Activated T-helper 2 cell treated with anti-CD3 and anti-CD28 coated beads, Interferon-gamma antibody, Interleukin-2, Interleukin-4, amounts not matched to agents 10 μg/mL and 5 μg/mL and 100 μg/mL, durations not matched to agents 14 hours and 24 hours and 36 hours (primary cell): ENCODE measurements around the gene SLC25A1. TPM values are rescaled to one million over a fixed set of nuclear protein-coding genes. Genes with fewer than 3 reads are reported as not detected.

Experiments
- DNase-seq: peaks from one replicate; pipeline ENCODE4 v3.0.0; 2021; ENCODE audit warnings: low spot score
- H3K27ac Mint-ChIP-seq: one replicate; pipeline ENCODE4 v1.8.0; 2021; ENCODE audit warnings: mixed read lengths
- H3K27me3 Mint-ChIP-seq: one replicate; pipeline ENCODE4 v1.8.0; 2021; ENCODE audit warnings: low read depth, mixed read lengths
- H3K36me3 Mint-ChIP-seq: one replicate; pipeline ENCODE4 v1.8.0; 2021; ENCODE audit warnings: low read depth, mixed read lengths
- H3K4me1 Mint-ChIP-seq: one replicate; pipeline ENCODE4 v1.8.0; 2021; ENCODE audit warnings: low read depth, mixed read lengths
- H3K4me3 Mint-ChIP-seq: one replicate; pipeline ENCODE4 v1.8.0; 2021; ENCODE audit warnings: low read depth, mild to moderate bottlenecking, moderate library complexity, mixed read lengths
- H3K9me3 Mint-ChIP-seq: one replicate; pipeline ENCODE4 v1.8.0; 2021; ENCODE audit warnings: mixed read lengths
- intact Hi-C: fragments of 100-400 bp; cut with micrococcal nuclease; formaldehyde crosslinking; loops from one replicate; pipeline ENCODE4 v1.15.1; 2023
- total RNA-seq: library from RNA; stranded (reverse); gene quantifications from 2 replicates; pipeline ENCODE4 v1.2.3, GENCODE V29; 2022

Gene SLC25A1
- total RNA-seq, 1 donor from 2014 or later, result 52.0 TPM

DNA sequence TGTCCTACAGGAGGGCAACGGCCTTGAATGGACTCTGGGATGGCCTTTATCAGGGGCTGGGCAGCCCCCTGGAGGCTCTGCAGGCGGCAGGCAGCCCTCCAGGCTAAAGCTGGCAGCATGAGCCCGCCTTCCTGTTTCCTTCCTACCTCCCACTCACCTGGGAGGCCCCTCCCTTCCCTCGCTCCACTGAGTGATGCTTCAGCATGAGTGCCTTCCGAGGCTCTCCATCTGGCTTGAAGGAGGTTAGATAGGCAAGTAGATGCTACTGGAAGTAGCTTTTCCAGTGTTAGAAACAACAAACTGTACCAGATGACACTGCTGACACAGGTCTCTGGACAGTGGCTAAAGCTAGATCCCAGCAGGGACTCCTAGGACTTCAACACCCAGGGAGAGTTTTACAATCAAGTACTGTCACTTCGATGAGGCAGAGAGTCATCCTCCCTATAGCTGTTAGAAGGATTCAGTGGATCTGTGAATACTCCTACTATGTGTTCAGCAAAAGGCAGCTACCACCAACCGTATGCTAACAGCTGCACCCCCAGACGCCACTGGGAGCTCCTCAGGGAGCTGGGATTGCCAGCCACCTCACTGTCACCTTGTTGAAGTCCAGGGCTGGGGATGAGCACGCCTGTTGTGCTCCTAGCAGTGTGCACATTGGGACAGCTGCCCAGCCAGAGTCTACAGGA, 4.1 kb upstream of the SLC25A1 start:
- intact Hi-C loops, result no loop called here
- DNase-seq, result no peak
- H3K27ac Mint-ChIP-seq, result no peak overlapping the region
- H3K9me3 Mint-ChIP-seq, result no peaks in the 10 kb centered on the region
- H3K36me3 Mint-ChIP-seq, result no peaks in the 10 kb centered on the region
- no peak overlapping the region for H3K4me3 Mint-ChIP-seq
- peaks cover 17% of the 10 kb centered on the region for H3K4me1 Mint-ChIP-seq
- no peaks in the 10 kb centered on the region for H3K27me3 Mint-ChIP-seq

DNA sequence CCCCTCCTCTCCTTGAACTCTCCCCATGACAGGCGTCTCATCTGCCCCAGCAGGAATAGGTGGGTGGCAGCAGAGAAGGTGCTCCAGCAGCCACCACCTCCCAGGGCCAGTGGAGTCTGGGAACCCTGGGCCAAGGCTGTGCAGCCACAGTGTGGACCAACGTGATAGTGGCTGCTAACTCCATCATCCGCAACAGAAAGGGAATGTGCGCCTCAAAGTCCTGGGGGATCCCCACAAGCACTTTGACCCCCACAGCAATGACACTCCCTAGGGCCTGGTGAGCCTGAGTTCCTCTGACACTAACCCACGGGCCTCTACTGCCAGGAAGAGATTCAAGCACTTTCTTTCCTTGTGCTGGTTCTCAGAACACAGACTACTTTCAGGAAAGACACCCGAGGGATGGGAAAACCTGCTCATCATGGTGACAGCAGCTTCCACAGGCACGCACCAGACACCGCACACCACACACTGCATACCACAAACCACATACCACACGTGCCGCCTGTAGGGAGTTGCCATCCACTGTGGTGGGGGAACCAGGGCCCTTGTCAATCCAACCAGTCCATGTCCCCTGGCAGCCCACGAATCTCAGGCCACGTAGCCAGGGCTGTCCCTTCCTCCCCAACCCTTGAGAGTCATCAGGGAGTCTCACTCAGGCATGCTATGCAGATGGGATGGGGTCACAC, 3.4 kb upstream of the SLC25A1 start:
- H3K36me3 Mint-ChIP-seq, result no peaks in the 10 kb centered on the region
- no peak for DNase-seq
- H3K4me1 Mint-ChIP-seq, result peaks cover 18% of the 10 kb centered on the region
- intact Hi-C loops, result no loop called here
- no peak overlapping the region for H3K4me3 Mint-ChIP-seq
- H3K27ac Mint-ChIP-seq, result no peak overlapping the region
- no peaks in the 10 kb centered on the region for H3K27me3 Mint-ChIP-seq
- no peaks in the 10 kb centered on the region for H3K9me3 Mint-ChIP-seq

GRCh38 chr22:19180740-19181410, 2.3 kb upstream of the SLC25A1 start:
- Mint-ChIP-seq H3K4me3 (no peak overlapping the region), H3K4me1 (peaks cover 18% of the 10 kb centered on the region), H3K27me3 (no peaks in the 10 kb centered on the region), H3K36me3 (peaks cover 3% of the 10 kb centered on the region), H3K9me3 (no peaks in the 10 kb centered on the region), H3K27ac (no peak overlapping the region)
- intact Hi-C loops, result no loop called here
- DNase-seq, result no peak

DNA sequence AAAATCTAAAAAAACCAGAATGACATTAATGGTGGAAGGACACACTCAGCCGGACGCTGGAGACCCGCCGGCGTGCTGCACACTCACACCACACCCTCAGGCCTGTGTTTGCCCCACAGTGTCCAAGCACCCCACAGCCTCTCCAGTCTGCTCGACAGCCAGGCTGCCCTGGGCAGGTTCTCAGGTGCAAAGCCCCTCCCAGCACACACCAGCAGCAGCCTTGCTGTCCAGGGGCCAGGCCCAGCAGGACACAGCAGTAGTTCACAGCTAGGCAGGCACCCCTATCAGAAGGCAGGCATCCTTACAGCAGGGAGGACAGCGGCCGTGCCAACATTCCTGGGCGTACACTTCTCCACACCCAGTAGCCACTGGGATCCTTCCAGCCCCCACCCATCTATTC, 1.7 kb upstream of the SLC25A1 start:
- no peak overlapping the region for H3K27ac Mint-ChIP-seq
- intact Hi-C loops, result no loop called here
- peaks cover 18% of the 10 kb centered on the region for H3K4me1 Mint-ChIP-seq
- DNase-seq, result no peak
- no peaks in the 10 kb centered on the region for H3K27me3 Mint-ChIP-seq
- no peak overlapping the region for H3K4me3 Mint-ChIP-seq
- H3K9me3 Mint-ChIP-seq, result no peaks in the 10 kb centered on the region
- peaks cover 6% of the 10 kb centered on the region for H3K36me3 Mint-ChIP-seq

DNA sequence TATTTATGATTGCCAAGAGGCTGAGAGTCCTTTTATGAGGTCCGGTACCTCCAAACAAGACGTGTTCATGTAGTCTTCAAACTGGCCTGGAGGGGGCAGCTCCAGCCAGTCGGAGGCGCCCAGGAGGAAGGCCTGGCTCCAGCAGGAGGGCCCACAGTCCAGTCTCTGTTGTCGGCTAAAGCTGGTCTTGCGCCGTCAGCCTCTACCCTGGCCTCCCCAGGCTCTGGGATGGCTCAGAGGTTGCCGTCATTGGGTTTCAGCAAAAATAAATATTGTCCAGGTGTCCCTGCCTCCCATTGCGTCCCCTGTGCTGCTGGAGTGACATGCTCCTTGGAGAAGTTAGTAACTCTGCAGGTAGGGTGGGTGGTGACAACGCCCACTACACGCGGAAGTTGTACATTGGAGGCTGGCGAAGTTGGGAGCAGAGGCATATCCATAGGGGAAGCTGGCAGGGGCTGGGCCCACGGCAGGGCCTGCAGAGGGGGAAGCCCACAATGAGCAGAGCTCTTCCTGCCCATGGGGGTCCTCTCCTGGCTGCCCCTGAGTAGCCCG, 1.0 kb upstream of the SLC25A1 start:
- no peaks in the 10 kb centered on the region for H3K9me3 Mint-ChIP-seq
- H3K4me1 Mint-ChIP-seq, result peaks cover 18% of the 10 kb centered on the region
- intact Hi-C loops, result loop anchor here (2.0 kb wide), 3 partner anchors 35 to 299 kb away; partner anchors contain the start of genes CDC45, CLTCL1, ESS2 and UFD1
- DNase-seq, result peak; percentile 48
- H3K27me3 Mint-ChIP-seq, result no peaks in the 10 kb centered on the region
- peaks cover 6% of the 10 kb centered on the region for H3K36me3 Mint-ChIP-seq
- H3K4me3 Mint-ChIP-seq, result peak overlapping the region; percentile 79
- peak overlapping the region; percentile 58 for H3K27ac Mint-ChIP-seq

- no peaks in the 10 kb centered on the region for H3K27me3 Mint-ChIP-seq
- H3K27ac Mint-ChIP-seq, result no peak overlapping the region
- H3K4me1 Mint-ChIP-seq, result peaks cover 22% of the 10 kb centered on the region
- no peaks in the 10 kb centered on the region for H3K9me3 Mint-ChIP-seq
- H3K36me3 Mint-ChIP-seq, result peaks cover 9% of the 10 kb centered on the region
- intact Hi-C loops, result loop anchor here (2.0 kb wide), 3 partner anchors 33 to 301 kb away; partner anchors contain the start of genes CDC45, CLTCL1, ESS2 and UFD1
- H3K4me3 Mint-ChIP-seq, result peak overlapping the region; percentile 67
- DNase-seq, result peak; percentile 56
These were observed 375 bp downstream of the SLC25A1 start for GRCh38 chr22:19178065-19178656.

DNA sequence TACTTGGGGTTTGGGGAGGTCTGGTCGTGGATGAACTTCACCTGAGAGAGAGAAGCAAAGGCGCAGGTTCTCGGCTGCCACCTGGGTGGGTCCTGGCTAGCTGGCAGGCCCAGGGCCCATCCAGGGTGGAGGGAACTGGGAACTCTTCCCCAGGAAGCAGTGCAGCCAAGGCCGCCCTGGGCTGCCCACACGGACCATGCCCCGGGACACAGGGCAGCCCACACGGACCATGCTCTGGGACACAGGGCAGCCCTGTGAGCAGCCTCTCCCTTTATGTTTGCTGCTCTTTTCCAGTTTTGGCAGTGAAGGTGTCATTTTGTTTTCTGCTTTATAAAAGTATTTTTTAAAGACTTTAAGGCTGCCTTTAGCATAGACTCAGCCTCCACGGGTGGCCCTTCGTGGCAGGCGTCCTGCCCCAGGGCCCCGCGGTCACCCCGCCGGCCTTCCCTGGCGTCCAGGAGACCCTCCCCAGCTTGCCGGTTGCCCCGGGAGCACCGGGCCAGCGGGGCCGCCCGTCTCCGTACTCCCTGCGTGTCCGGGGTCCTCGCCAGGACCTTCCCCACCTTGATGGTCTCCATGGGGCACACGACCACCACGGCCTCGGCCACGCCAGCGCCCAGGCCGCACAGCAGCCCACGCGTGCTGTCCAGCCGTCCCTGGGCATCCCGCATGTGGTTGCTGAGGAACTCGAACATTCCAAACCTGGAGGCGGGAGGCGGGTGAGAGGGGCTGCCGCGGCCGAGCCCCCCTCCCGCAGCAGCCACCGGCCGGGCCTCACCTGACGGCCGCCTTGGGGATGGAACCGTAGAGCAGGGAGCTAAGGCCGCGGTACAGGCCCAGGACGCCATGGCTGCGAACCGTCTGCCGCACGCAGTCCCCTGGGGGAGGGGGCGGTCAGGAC, 1.1 kb downstream of the SLC25A1 start:
- no peak for DNase-seq
- Mint-ChIP-seq H3K27ac (no peak overlapping the region), H3K9me3 (no peaks in the 10 kb centered on the region), H3K4me3 (peak overlapping the region; percentile 71), H3K4me1 (peaks cover 26% of the 10 kb centered on the region), H3K27me3 (no peaks in the 10 kb centered on the region), H3K36me3 (peaks cover 13% of the 10 kb centered on the region)
- intact Hi-C loops, result loop anchor here (2.0 kb wide), 3 partner anchors 33 to 301 kb away; partner anchors contain the start of genes CDC45, CLTCL1, ESS2 and UFD1

GRCh38 chr22:19176732-19177131, 1.8 kb downstream of the SLC25A1 start:
- peak overlapping the region; percentile 5 for H3K27ac Mint-ChIP-seq
- H3K27me3 Mint-ChIP-seq, result no peaks in the 10 kb centered on the region
- peak overlapping the region; percentile 71 for H3K4me3 Mint-ChIP-seq
- H3K4me1 Mint-ChIP-seq, result peaks cover 24% of the 10 kb centered on the region
- intact Hi-C loops, result no loop called here
- DNase-seq, result no peak
- no peaks in the 10 kb centered on the region for H3K9me3 Mint-ChIP-seq
- peaks cover 17% of the 10 kb centered on the region for H3K36me3 Mint-ChIP-seq

DNA sequence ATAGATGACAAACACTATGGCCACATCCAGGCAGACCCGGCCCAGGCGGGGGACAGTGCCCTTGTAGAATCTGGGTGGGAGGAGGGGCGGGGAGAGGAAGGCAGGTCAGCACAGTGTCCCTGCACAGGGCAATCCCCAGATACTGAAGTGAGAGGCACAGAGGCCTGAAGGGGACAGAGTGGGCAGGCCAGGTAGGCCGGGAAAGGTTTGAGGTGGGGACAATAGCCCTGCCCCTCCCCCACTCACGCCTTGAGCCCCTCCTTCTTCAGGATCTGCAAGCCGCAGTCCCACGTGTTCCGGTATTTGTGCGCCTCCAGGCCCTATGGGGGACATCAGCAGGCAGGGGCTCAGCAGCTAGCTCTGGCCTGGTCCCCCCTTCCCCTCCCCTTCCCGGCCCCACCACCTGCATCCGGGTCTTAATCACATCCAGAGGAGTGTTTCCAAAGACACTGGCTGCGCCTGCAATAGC, 2.3 kb downstream of the SLC25A1 start:
- no peaks in the 10 kb centered on the region for H3K27me3 Mint-ChIP-seq
- peaks cover 22% of the 10 kb centered on the region for H3K4me1 Mint-ChIP-seq
- intact Hi-C loops, result no loop called here
- H3K27ac Mint-ChIP-seq, result no peak overlapping the region
- H3K9me3 Mint-ChIP-seq, result no peaks in the 10 kb centered on the region
- peak overlapping the region; percentile 71 for H3K4me3 Mint-ChIP-seq
- H3K36me3 Mint-ChIP-seq, result peaks cover 17% of the 10 kb centered on the region
- DNase-seq, result no peak

GRCh38 chr22:19175602-19176174, 2.8 kb downstream of the SLC25A1 start:
- H3K27ac Mint-ChIP-seq, result no peak overlapping the region
- no peaks in the 10 kb centered on the region for H3K9me3 Mint-ChIP-seq
- H3K4me1 Mint-ChIP-seq, result peaks cover 23% of the 10 kb centered on the region
- DNase-seq, result no peak
- intact Hi-C loops, result no loop called here
- H3K27me3 Mint-ChIP-seq, result peaks cover 1% of the 10 kb centered on the region
- peaks cover 17% of the 10 kb centered on the region for H3K36me3 Mint-ChIP-seq
- peak overlapping the region; percentile 49 for H3K4me3 Mint-ChIP-seq

GRCh38 chr22:19175026-19175601, 3.4 kb downstream of the SLC25A1 start:
- H3K36me3 Mint-ChIP-seq, result peaks cover 17% of the 10 kb centered on the region
- no peak for DNase-seq
- no peak overlapping the region for H3K4me3 Mint-ChIP-seq
- no peak overlapping the region for H3K27ac Mint-ChIP-seq
- no peaks in the 10 kb centered on the region for H3K9me3 Mint-ChIP-seq
- intact Hi-C loops, result no loop called here
- H3K4me1 Mint-ChIP-seq, result peaks cover 28% of the 10 kb centered on the region
- H3K27me3 Mint-ChIP-seq, result peaks cover 7% of the 10 kb centered on the region
